ENCODE results near the gene TUBB2B. TPM values are rescaled to one million over a fixed set of nuclear protein-coding genes. Genes with fewer than 3 reads are reported as not detected.

Gene TUBB2B
- total and polyA plus RNA-seq, 9 of the 15 experiments (the other 6 are each of a cell fraction or from before 2014, with no cell fraction given): 0.11 to 9.7 (median 4.6) TPM

DNA sequence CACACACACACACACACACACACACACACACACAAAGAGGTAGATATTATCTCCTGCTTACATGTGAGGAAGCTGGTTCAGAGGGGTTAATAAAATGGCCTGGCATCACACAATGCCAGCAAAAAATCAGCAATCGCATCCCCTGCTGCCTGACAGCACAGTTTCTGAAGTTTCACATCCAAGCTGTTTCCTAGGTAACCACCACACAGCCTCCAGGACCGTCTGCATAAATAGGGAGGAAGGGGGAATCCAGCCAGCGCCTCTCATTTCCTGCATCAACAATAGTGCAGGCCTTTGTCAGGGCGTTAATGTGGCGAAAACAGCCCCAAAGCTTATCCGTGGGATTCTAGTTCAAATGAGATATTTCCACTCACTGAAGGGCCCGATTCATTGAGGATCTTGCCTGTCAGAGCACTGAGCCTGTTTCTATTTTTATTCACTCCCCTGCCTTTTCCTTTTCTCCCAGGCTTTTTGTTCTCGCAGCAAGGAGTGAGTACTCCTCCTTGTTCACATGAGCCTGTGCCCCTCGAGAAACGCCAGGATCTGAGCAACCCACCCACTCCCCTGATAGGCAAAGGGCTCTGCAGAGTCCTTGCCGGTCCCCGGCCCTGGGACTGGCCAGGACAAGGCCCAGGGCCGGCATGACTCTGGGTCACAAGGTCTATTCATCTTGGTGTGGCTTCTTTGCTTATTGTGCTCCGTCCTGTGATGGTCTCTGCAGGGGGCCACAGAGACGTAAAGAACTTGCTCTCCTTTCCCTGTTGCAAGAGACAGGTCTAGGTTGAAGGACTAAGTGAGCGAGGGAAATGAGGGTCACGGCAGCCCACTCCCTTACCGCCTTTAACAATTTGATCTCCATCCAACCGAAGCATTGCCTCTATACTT, 32.7 kb downstream of the TUBB2B start (continued):
- TF ChIP-seq ZNF239 (CRISPR knock-in tag; IDR thresholded peaks at IDR 0.05) (peak; percentile 93), ZNF445 (CRISPR knock-in tag; IDR thresholded peaks at IDR 0.05; ENCODE audit: low read depth) (no peak), ZFX (CRISPR knock-in tag; IDR thresholded peaks at IDR 0.05) (peak; percentile 53; the same call in 1 of the 2 replicates), RUNX1 (IDR thresholded peaks at IDR 0.05; ENCODE audit: low read depth) (no peak), MYC (IDR thresholded peaks at IDR 0.05; ENCODE audit: low read depth, low read length) (no peak), MYC (CRISPR knock-in tag; IDR thresholded peaks at IDR 0.05; ENCODE audit: borderline replicate concordance, low read depth) (0 out of 2 replicates have a peak, but pooled peaks have one; percentile 17), SMARCA4 (IDR thresholded peaks at IDR 0.05) (0 out of 2 replicates have a peak, but pooled peaks have one; percentile 10)
- TF ChIP-seq, protein P1, sequence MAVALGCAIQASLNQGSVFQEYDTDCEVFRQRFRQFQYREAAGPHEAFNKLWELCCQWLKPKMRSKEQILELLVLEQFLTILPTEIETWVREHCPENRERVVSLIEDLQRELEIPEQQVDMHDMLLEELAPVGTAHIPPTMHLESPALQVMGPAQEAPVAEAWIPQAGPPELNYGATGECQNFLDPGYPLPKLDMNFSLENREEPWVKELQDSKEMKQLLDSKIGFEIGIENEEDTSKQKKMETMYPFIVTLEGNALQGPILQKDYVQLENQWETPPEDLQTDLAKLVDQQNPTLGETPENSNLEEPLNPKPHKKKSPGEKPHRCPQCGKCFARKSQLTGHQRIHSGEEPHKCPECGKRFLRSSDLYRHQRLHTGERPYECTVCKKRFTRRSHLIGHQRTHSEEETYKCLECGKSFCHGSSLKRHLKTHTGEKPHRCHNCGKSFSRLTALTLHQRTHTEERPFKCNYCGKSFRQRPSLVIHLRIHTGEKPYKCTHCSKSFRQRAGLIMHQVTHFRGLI (CRISPR knock-in tag; IDR thresholded peaks at IDR 0.05): no peak
